ENCODE data around the gene SLC35B2. TPM values are rescaled to one million over a fixed set of nuclear protein-coding genes. Genes with fewer than 3 reads are reported as not detected.
A peak's percentile ranks its signal among the peaks of the same experiment; 100 is the strongest.

Gene SLC35B2
- total RNA-seq, 1 experiment from 2014 or later = 44.6 TPM

DNA sequence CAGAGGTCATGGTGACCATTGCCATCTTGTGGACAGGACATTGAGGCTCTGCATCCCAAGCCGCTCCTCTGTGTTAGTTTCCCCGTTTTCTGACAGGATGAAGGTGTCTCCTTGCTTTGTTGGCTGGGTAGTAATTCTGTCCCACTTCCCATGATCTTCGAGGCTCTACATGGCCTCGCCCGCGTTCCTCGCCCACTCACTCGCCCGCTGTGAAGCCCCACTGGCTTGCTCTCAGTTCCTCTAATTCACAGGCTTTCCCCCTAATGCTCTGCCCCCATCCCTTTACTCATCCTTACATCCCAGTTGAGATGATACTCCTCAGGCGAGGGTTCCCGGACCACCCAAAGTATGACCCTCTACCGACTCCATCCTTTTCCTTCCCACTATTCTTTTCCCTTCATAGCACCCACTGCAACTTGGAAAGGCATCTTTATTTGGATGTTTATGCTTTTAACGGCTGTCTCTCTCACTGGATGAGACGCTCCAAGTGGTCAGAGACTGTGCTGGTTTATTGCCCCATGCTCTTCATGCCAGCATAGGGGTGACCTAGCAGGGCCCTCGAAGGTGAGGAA, 511 bp upstream of the SLC35B2 start:
- CTCF ChIA-PET = interaction anchor here (3.4 kb wide), 1 partner anchor 11 kb away, joined by 18 read pairs; the partner anchor contains the start of gene TMEM151B
- POLR2A ChIA-PET = interaction anchor here (1.3 to 2.0 kb wide), 2 partner anchors 11 to 34 kb away, joined by 8 to 37 read pairs; partner anchors contain the start of genes HSP90AB1 and SLC29A1

DNA sequence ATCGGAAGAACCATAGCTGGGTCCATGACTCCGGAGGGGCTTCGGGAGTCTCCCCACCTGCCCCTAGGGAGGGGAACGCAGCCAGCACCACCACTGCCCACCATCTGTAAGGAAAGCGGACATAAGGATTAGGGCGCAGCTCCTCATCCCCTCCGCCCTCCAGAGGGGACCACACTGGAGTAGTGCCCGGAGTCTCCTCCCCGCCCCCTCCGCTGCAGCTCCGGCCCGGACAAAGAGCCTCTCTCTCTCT, 628 bp downstream of the SLC35B2 start:
- H3K4me1 Mint-ChIP-seq (ENCODE audit: low read depth, unreplicated experiment) = peaks cover 29% of the 10 kb centered on the region
- no peaks in the 10 kb centered on the region for H3K27me3 Mint-ChIP-seq (ENCODE audit: insufficient read depth, unreplicated experiment)
- Histone ChIP-seq H3K4me1 (peaks cover 8% of the 10 kb centered on the region; the same call in 1 of the 2 replicates), H3K27me3 (replicated peaks; ENCODE audit: control insufficient read depth, insufficient read depth, low read length) (no peaks in the 10 kb centered on the region), H3K36me3 (ENCODE audit: control insufficient read depth, insufficient read depth, low read length) (peaks cover 9% of the 10 kb centered on the region), H3K9me3 (no peaks in the 10 kb centered on the region), H3K4me3 (ENCODE audit: low read depth, low read length) (peak overlapping the region; percentile 60)
- DNase-seq = no peak
- peaks cover 69% of the 10 kb centered on the region for H3K36me3 Mint-ChIP-seq (ENCODE audit: insufficient read depth, unreplicated experiment)
- peak overlapping the region; percentile 78 for H3K4me3 Mint-ChIP-seq (ENCODE audit: unreplicated experiment)
- TF ChIP-seq, protein P1, sequence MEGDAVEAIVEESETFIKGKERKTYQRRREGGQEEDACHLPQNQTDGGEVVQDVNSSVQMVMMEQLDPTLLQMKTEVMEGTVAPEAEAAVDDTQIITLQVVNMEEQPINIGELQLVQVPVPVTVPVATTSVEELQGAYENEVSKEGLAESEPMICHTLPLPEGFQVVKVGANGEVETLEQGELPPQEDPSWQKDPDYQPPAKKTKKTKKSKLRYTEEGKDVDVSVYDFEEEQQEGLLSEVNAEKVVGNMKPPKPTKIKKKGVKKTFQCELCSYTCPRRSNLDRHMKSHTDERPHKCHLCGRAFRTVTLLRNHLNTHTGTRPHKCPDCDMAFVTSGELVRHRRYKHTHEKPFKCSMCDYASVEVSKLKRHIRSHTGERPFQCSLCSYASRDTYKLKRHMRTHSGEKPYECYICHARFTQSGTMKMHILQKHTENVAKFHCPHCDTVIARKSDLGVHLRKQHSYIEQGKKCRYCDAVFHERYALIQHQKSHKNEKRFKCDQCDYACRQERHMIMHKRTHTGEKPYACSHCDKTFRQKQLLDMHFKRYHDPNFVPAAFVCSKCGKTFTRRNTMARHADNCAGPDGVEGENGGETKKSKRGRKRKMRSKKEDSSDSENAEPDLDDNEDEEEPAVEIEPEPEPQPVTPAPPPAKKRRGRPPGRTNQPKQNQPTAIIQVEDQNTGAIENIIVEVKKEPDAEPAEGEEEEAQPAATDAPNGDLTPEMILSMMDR (IDR thresholded peaks at IDR 0.05; ENCODE audit: insufficient read depth in 1 of 2, low read depth in 1 of 2, low read length in 1 of 2, severe bottlenecking in 1 of 2, unreplicated experiment in 1 of 2) = no peak
- intact Hi-C loops (cut with micrococcal nuclease; ENCODE audit: unreplicated experiment) = no loop called here
- ChIA-PET CTCF (interaction anchor here (0.7 to 3.4 kb wide), 10 partner anchors 10 to 162 kb away, joined by 3 to 18 read pairs (median 6); partner anchors contain the start of genes AARS2, HSP90AB1 and TMEM151B), POLR2A (interaction anchor here (0.5 to 2.0 kb wide), 8 partner anchors 9 to 548 kb away, joined by 3 to 37 read pairs (median 4); partner anchors contain the start of genes HSP90AB1 and SLC29A1)
- H3K9me3 Mint-ChIP-seq (ENCODE audit: unreplicated experiment) = no peaks in the 10 kb centered on the region
- H3K27ac Mint-ChIP-seq (ENCODE audit: unreplicated experiment) = peak overlapping the region; percentile 42
- BruUV-seq (replicated peaks) = no TSS peak

More for the DNA sequence above, 511 bp upstream of the SLC35B2 start:
- Mint-ChIP-seq H3K4me1 (ENCODE audit: low read depth, unreplicated experiment) (peaks cover 29% of the 10 kb centered on the region), H3K4me3 (ENCODE audit: unreplicated experiment) (peak overlapping the region; percentile 78), H3K9me3 (ENCODE audit: unreplicated experiment) (no peaks in the 10 kb centered on the region), H3K27ac (ENCODE audit: unreplicated experiment) (peak overlapping the region; percentile 87), H3K27me3 (ENCODE audit: insufficient read depth, unreplicated experiment) (no peaks in the 10 kb centered on the region), H3K36me3 (ENCODE audit: insufficient read depth, unreplicated experiment) (peaks cover 57% of the 10 kb centered on the region)
- Histone ChIP-seq H3K27me3 (replicated peaks; ENCODE audit: control insufficient read depth, insufficient read depth, low read length) (no peaks in the 10 kb centered on the region), H3K9me3 (no peaks in the 10 kb centered on the region), H3K36me3 (ENCODE audit: control insufficient read depth, insufficient read depth, low read length) (peaks cover 7% of the 10 kb centered on the region), H3K4me1 (peaks cover 13% of the 10 kb centered on the region), H3K4me3 (ENCODE audit: low read depth, low read length) (peak overlapping the region; percentile 60)
- BruUV-seq (replicated peaks) = no TSS peak
- TF ChIP-seq, protein P1 (IDR thresholded peaks at IDR 0.05; ENCODE audit: insufficient read depth in 1 of 2, low read depth in 1 of 2, low read length in 1 of 2, severe bottlenecking in 1 of 2, unreplicated experiment in 1 of 2) = no peak
- intact Hi-C loops (cut with micrococcal nuclease; ENCODE audit: unreplicated experiment) = no loop called here
- no peak for DNase-seq

DNA sequence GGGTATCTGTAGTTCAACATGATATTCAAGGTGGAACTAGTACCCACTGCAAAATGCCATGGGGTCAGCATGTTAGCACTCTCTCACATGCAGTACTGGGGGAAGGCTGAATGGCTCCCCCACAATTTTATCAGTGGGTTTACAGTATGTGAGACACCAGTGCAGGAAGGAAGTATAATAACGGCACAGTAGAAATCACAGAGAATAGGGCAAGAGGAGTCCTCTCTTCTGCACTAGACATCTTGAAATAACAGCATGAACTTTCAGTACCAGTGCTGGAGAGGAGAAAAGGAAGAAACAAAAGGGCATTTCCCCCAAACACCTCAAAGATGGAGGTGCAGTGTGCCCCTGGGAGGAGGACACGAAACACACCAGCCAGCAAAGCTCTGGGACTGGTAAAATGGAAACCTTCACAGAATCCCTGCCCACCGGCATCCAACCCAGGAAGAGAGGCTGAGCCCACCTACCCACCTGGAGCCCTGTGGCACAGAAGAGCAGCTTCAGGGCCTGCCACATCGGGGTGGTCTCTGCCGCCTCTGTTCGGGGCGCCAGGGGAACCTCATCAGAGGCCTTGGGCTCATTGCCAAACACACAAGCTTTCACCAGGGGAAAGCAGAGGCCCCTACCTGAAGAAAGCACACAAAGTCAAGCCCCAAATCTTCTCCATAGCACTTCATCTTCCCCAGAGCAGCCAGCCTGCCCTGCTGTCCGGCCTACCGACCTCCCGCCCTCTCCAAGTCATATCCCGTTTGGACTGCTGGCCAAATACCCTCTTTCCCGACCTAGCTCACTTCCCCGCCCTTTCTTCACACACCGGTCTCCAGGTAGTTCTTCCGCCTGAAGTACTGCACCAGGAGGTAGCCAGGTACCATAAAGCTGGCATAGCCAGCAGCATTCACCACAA, 1.2 kb downstream of the SLC35B2 start:
- peak; percentile 40 to 56 for DNase-seq
- Histone ChIP-seq H3K4me3 (ENCODE audit: low read depth, low read length) (peak overlapping the region; percentile 60), H3K9me3 (no peaks in the 10 kb centered on the region), H3K36me3 (ENCODE audit: control insufficient read depth, insufficient read depth, low read length) (peaks cover 9% of the 10 kb centered on the region), H3K4me1 (peaks cover 8% of the 10 kb centered on the region; the same call in 1 of the 2 replicates), H3K27me3 (replicated peaks; ENCODE audit: control insufficient read depth, insufficient read depth, low read length) (no peaks in the 10 kb centered on the region)
- peak overlapping the region; percentile 42 for H3K27ac Mint-ChIP-seq (ENCODE audit: unreplicated experiment)
- H3K36me3 Mint-ChIP-seq (ENCODE audit: insufficient read depth, unreplicated experiment) = peaks cover 75% of the 10 kb centered on the region
- BruUV-seq (replicated peaks) = no TSS peak
- no peaks in the 10 kb centered on the region for H3K9me3 Mint-ChIP-seq (ENCODE audit: unreplicated experiment)
- TF ChIP-seq, protein P1 (IDR thresholded peaks at IDR 0.05; ENCODE audit: insufficient read depth in 1 of 2, low read depth in 1 of 2, low read length in 1 of 2, severe bottlenecking in 1 of 2, unreplicated experiment in 1 of 2) = no peak
- ChIA-PET POLR2A (interaction anchor here (0.5 to 2.0 kb wide), 7 partner anchors 9 to 547 kb away, joined by 3 to 37 read pairs (median 4); partner anchors contain the start of genes HSP90AB1 and SLC29A1), CTCF (interaction anchor here (0.8 to 3.4 kb wide), 10 partner anchors 9 to 160 kb away, joined by 3 to 18 read pairs (median 6); partner anchors contain the start of genes AARS2, HSP90AB1 and TMEM151B)
- H3K27me3 Mint-ChIP-seq (ENCODE audit: insufficient read depth, unreplicated experiment) = no peaks in the 10 kb centered on the region
- peaks cover 29% of the 10 kb centered on the region for H3K4me1 Mint-ChIP-seq (ENCODE audit: low read depth, unreplicated experiment)
- H3K4me3 Mint-ChIP-seq (ENCODE audit: unreplicated experiment) = peak overlapping the region; percentile 78
- intact Hi-C loops (cut with micrococcal nuclease; ENCODE audit: unreplicated experiment) = no loop called here
